IMR-90 (cell line): Measurements from ENCODE around the gene NAGLU. TPM values are rescaled to one million over a fixed set of nuclear protein-coding genes. Genes with fewer than 3 reads are reported as not detected.
A peak's percentile ranks its signal among the peaks of the same experiment; 100 is the strongest.

Experiments
- ATAC-seq: fragments of 200-7000 bp; cut with Tn5 transposase; 2 replicates; pipeline ENCODE4 v1.9.1; 2020; ENCODE audit warnings: low read depth, mild to moderate bottlenecking, moderate library complexity
- BruUV-seq: library from RNA; stranded (reverse); fragments of 400-500 nt; replicated peaks from 2 replicates; lab custom pipeline; 2021; lab: Mats Ljungman, UMichigan
- CTCF ChIA-PET: fragments of 300-600 bp; formaldehyde crosslinking; extraction: SDS; loops from one replicate; lab custom pipeline; 2021; ENCODE audit warnings: antibody characterized with exemption; lab: Yijun Ruan, JAX
- POLR2A ChIA-PET: fragments of 300-600 bp; sonication (Branson Sonifier 250); formaldehyde crosslinking; loops from one replicate; lab custom pipeline; 2022; ENCODE audit warnings: antibody characterized with exemption; ENCODE audit not compliant: unreplicated experiment; lab: Charles Lee
- DNase-seq: peaks from one replicate; pipeline ENCODE4 v3.0.0; 2013
- H2AFZ ChIP-seq: replicated peaks from 2 replicates; pipeline ENCODE3; 2013; ENCODE audit warnings: low read length, mild to moderate bottlenecking; ENCODE audit not compliant: poor library complexity
- H2AK5ac ChIP-seq: 2 replicates; pipeline ENCODE4 v1.6.1; 2013; ENCODE audit warnings: low read depth, low read length, inconsistent platforms
- H2AK9ac ChIP-seq: replicated peaks from 2 replicates; pipeline ENCODE3; 2013; ENCODE audit warnings: mild to moderate bottlenecking, low read depth, low read length, moderate library complexity; ENCODE audit not compliant: poor library complexity
- H2BK120ac ChIP-seq: 2 replicates; pipeline ENCODE4 v1.6.1; 2013; ENCODE audit warnings: low read depth, low read length, inconsistent platforms
- H2BK15ac ChIP-seq: 3 replicates; pipeline ENCODE4 v1.6.1; 2013; ENCODE audit warnings: low read depth, low read length, inconsistent platforms
- H2BK20ac ChIP-seq: 2 replicates; pipeline ENCODE4 v1.6.1; 2013; ENCODE audit warnings: low read depth, mild to moderate bottlenecking, inconsistent platforms, low read length, moderate library complexity
- H2BK5ac ChIP-seq: 2 replicates; pipeline ENCODE4 v1.6.1; 2013; ENCODE audit warnings: mild to moderate bottlenecking, low read depth, low read length, inconsistent platforms; ENCODE audit not compliant: poor library complexity, severe bottlenecking
- H3K14ac ChIP-seq: replicated peaks from 2 replicates; pipeline ENCODE4 v1.6.1; 2013; ENCODE audit warnings: low read depth, low read length, inconsistent platforms
- H3K18ac ChIP-seq: 2 replicates; pipeline ENCODE4 v1.6.1; 2013; ENCODE audit warnings: low read depth, low read length, control low read depth
- H3K23ac ChIP-seq: 2 replicates; pipeline ENCODE4 v1.6.1; 2013; ENCODE audit warnings: low read depth, low read length, inconsistent platforms
- H3K27ac ChIP-seq: 2 replicates; pipeline ENCODE4 v1.5.1; 2013; ENCODE audit warnings: mild to moderate bottlenecking, control low read depth, low read length; ENCODE audit not compliant: insufficient read depth
- H3K27me3 ChIP-seq: 2 replicates; pipeline ENCODE4 v1.6.1; 2013; ENCODE audit warnings: low read length; ENCODE audit not compliant: control insufficient read depth, insufficient read depth
- H3K36me3 ChIP-seq: 2 replicates; pipeline ENCODE4 v1.6.1; 2013; ENCODE audit warnings: low read length, mixed read lengths; ENCODE audit not compliant: control insufficient read depth, insufficient read depth
- H3K4ac ChIP-seq: 2 replicates; pipeline ENCODE4 v1.6.1; 2013; ENCODE audit warnings: low read depth, low read length, inconsistent platforms
- H3K4me1 ChIP-seq: 2 replicates; pipeline ENCODE4 v1.6.1; 2013; ENCODE audit warnings: low read length, mixed read lengths; ENCODE audit not compliant: control insufficient read depth, insufficient read depth
- H3K4me2 ChIP-seq: 2 replicates; pipeline ENCODE4 v1.6.1; 2013; ENCODE audit warnings: low read depth, mild to moderate bottlenecking, control low read depth, low read length, moderate library complexity
- H3K4me3 ChIP-seq: 2 replicates; pipeline ENCODE4 v1.5.1; 2013; ENCODE audit warnings: low read depth, mild to moderate bottlenecking, control low read depth, low read length, moderate library complexity; ENCODE audit not compliant: insufficient read depth
- H3K56ac ChIP-seq: 2 replicates; pipeline ENCODE4 v1.6.1; 2013; ENCODE audit warnings: low read length, inconsistent platforms; ENCODE audit not compliant: insufficient read depth; ENCODE audit errors: extremely low read depth
- H3K79me1 ChIP-seq, 2 experiments: 2 replicates each; pipeline ENCODE4 v1.6.1; 2013; ENCODE audit warnings: low read length in 2 of 2, inconsistent platforms in 1 of 2, low read depth in 1 of 2
- H3K9ac ChIP-seq: 2 replicates; pipeline ENCODE4 v1.6.1; 2013; ENCODE audit warnings: low read depth, low read length, control low read depth
- H3K9me1 ChIP-seq: 2 replicates; pipeline ENCODE4 v1.6.1; 2013; ENCODE audit warnings: low read length, inconsistent platforms; ENCODE audit not compliant: insufficient read depth
- H3K9me3 ChIP-seq: 2 replicates; pipeline ENCODE4 v1.6.1; 2013; ENCODE audit warnings: low read length; ENCODE audit not compliant: control insufficient read depth, insufficient read depth
- H4K20me1 ChIP-seq: 2 replicates; pipeline ENCODE4 v1.6.1; 2013; ENCODE audit warnings: low read length, inconsistent platforms; ENCODE audit not compliant: insufficient read depth
- H4K5ac ChIP-seq: 2 replicates; pipeline ENCODE4 v1.6.1; 2013; ENCODE audit warnings: mild to moderate bottlenecking, low read depth, low read length, control low read depth
- H4K8ac ChIP-seq, 2 experiments: 2 replicates each; pipeline ENCODE4 v1.6.1; 2013; ENCODE audit warnings: low read depth in 2 of 2, low read length in 2 of 2, control low read depth in 1 of 2, inconsistent platforms in 1 of 2
- H4K91ac ChIP-seq: 2 replicates; pipeline ENCODE4 v1.6.1; 2013; ENCODE audit warnings: low read depth, low read length, inconsistent platforms; ENCODE audit not compliant: insufficient read depth
- BHLHE40 ChIP-seq: fragments of 150-350 bp; IDR thresholded peaks from 2 replicates; pipeline ENCODE4 v1.6.1; 2016; ENCODE audit warnings: mild to moderate bottlenecking, low read depth, low read length
- CEBPB ChIP-seq: IDR thresholded peaks from 2 replicates; pipeline ENCODE4 v1.6.1; 2012; ENCODE audit warnings: low read depth, low read length, improper control_type of control experiment
- CHD1 ChIP-seq: IDR thresholded peaks from 2 replicates; pipeline ENCODE4 v1.6.1; 2012; ENCODE audit warnings: low read depth, low read length, improper control_type of control experiment
- FOS ChIP-seq: fragments of 150-350 bp; IDR thresholded peaks from 2 replicates; pipeline ENCODE4 v1.6.1; 2016; ENCODE audit warnings: low read depth, low read length
- MAFK ChIP-seq: IDR thresholded peaks from 2 replicates; pipeline ENCODE4 v1.6.1; 2012; ENCODE audit warnings: low read depth, low read length, improper control_type of control experiment
- MAZ ChIP-seq: IDR thresholded peaks from 2 replicates; pipeline ENCODE4 v1.6.1; 2012; ENCODE audit warnings: low read depth, mild to moderate bottlenecking, low read length, improper control_type of control experiment, moderate library complexity, borderline replicate concordance
- NFE2L2 ChIP-seq: fragments of 150-350 bp; IDR thresholded peaks from 2 replicates; pipeline ENCODE4 v1.6.1; 2016; ENCODE audit warnings: low read depth, mild to moderate bottlenecking, low read length
- POLR2A ChIP-seq: IDR thresholded peaks from 2 replicates; pipeline ENCODE4 v1.6.1; 2012; ENCODE audit warnings: mild to moderate bottlenecking, low read depth, low read length
- RAD21 ChIP-seq: IDR thresholded peaks from 2 replicates; pipeline ENCODE4 v1.6.1; 2012; ENCODE audit warnings: low read length, improper control_type of control experiment
- RCOR1 ChIP-seq: IDR thresholded peaks from 2 replicates; pipeline ENCODE4 v1.6.1; 2012; ENCODE audit warnings: mild to moderate bottlenecking, low read length, improper control_type of control experiment; ENCODE audit not compliant: insufficient replicate concordance
- SMC3 ChIP-seq: fragments of 150-350 bp; IDR thresholded peaks from 2 replicates; pipeline ENCODE4 v1.6.1; 2016; ENCODE audit warnings: low read depth, mild to moderate bottlenecking, antibody characterized with exemption, low read length, moderate library complexity
- WGBS, 2 experiments: methylation state at CpG; one replicate each; pipeline versions ENCODE4 v1.1.5 to v1.1.7; 2013; ENCODE audit warnings: missing lambda C conversion rate in 2 of 2; ENCODE audit not compliant: insufficient read length in 1 of 2; ENCODE audit errors: extremely low coverage in 2 of 2; 5-methylcytosine and 5-hydroxymethylcytosine counted together
- dilution Hi-C: fragments of 300-500 bp; cut with HindIII; formaldehyde crosslinking; loops from one replicate; pipeline ENCODE4 v1.14.3; 2018; ENCODE audit warnings: low sequenced_read_pairs; ENCODE audit not compliant: unreplicated experiment
- in situ Hi-C: fragments of 300-500 bp; cut with MboI; formaldehyde crosslinking; loops from 3 replicates; pipeline ENCODE4 v1.14.3; 2019; ENCODE audit warnings: low sequenced_read_pairs, inconsistent platforms, mixed read lengths
- intact Hi-C: fragments of 100-400 bp; cut with micrococcal nuclease; formaldehyde crosslinking; loops from 2 replicates; pipeline ENCODE4 v1.10.0; 2022
- polyA plus RNA-seq, 3 experiments: library from polyadenylated mRNA; depleted of rRNA; stranded (reverse); fragments of >200 nt; gene quantifications; 2 replicates each; pipeline ENCODE4 v1.2.3, GENCODE V29; 2012; ENCODE audit warnings: low replicate concordance in 1 of 3
- total RNA-seq: library from RNA; depleted of rRNA; stranded (reverse); fragments of >200 nt; gene quantifications from 2 replicates; pipeline ENCODE4 v1.2.3, GENCODE V29; 2012
- TF ChIP-seq, protein P1 (sequence below): conservative IDR thresholded peaks from 2 replicates; pipeline ENCODE4 v1.5.1; 2012; ENCODE audit warnings: mild to moderate bottlenecking, low read depth, low read length, improper control_type of control experiment
- TF ChIP-seq, protein P2 (sequence below): fragments of 150-350 bp; IDR thresholded peaks from 2 replicates; pipeline ENCODE4 v1.6.1; 2017; ENCODE audit warnings: mild to moderate bottlenecking, antibody characterized with exemption, low read length, low read depth
- TF ChIP-seq, protein P3 (sequence below): fragments of 150-350 bp; IDR thresholded peaks from 2 replicates; pipeline ENCODE4 v1.6.1; 2016; ENCODE audit warnings: low read depth, mild to moderate bottlenecking, low read length, moderate library complexity, borderline replicate concordance

Gene NAGLU
- total and polyA plus RNA-seq, 2 of the 4 experiments (the other 2 are of a cell fraction): 6.5 to 29.2 TPM

- POLR2A ChIA-PET: no interaction called here
- Histone ChIP-seq H2AK9ac (peak overlapping the region; percentile 89), H2BK15ac (peak overlapping the region; percentile 42; the same call in 2 of the 3 replicates), H3K9me3 (no peaks in the 10 kb centered on the region), H3K79me1 (peaks cover 9 to 35% of the 10 kb centered on the region in 2 experiments; a peak in 3 of 4 replicates), H3K18ac (peak overlapping the region; percentile 39), H3K27me3 (no peaks in the 10 kb centered on the region), H2BK120ac (peak overlapping the region; percentile 90), H3K4me3 (no peak overlapping the region), H3K14ac (peak overlapping the region; percentile 68), H3K9ac (no peak overlapping the region), H3K27ac (peak overlapping the region; percentile 65), H3K56ac (peak overlapping the region; percentile 17; the same call in 1 of the 2 replicates), H4K8ac (peak overlapping the region; percentile 35 to 47), H4K20me1 (no peaks in the 10 kb centered on the region), H2AFZ (peak overlapping the region; percentile 80), H3K4me2 (no peak overlapping the region), H2AK5ac (peak overlapping the region; percentile 91), H3K4me1 (peaks cover 36% of the 10 kb centered on the region), H3K4ac (peak overlapping the region; percentile 92), H2BK5ac (peak overlapping the region; percentile 84), H4K91ac (peak overlapping the region; percentile 87), H4K5ac (peak overlapping the region; percentile 75), H3K36me3 (peaks cover 2% of the 10 kb centered on the region; the same call in 1 of the 2 replicates), H3K23ac (peak overlapping the region; percentile 77; the same call in 1 of the 2 replicates), H2BK20ac (peak overlapping the region; percentile 90), H3K9me1 (peaks cover 30% of the 10 kb centered on the region)
- TF ChIP-seq FOS (no peak), CHD1 (no peak), SMC3 (no peak), MAFK (no peak), MAZ (no peak), BHLHE40 (no peak), RCOR1 (no peak), NFE2L2 (no peak), CEBPB (no peak), POLR2A (no peak), RAD21 (no peak)
- TF ChIP-seq, protein P1, sequence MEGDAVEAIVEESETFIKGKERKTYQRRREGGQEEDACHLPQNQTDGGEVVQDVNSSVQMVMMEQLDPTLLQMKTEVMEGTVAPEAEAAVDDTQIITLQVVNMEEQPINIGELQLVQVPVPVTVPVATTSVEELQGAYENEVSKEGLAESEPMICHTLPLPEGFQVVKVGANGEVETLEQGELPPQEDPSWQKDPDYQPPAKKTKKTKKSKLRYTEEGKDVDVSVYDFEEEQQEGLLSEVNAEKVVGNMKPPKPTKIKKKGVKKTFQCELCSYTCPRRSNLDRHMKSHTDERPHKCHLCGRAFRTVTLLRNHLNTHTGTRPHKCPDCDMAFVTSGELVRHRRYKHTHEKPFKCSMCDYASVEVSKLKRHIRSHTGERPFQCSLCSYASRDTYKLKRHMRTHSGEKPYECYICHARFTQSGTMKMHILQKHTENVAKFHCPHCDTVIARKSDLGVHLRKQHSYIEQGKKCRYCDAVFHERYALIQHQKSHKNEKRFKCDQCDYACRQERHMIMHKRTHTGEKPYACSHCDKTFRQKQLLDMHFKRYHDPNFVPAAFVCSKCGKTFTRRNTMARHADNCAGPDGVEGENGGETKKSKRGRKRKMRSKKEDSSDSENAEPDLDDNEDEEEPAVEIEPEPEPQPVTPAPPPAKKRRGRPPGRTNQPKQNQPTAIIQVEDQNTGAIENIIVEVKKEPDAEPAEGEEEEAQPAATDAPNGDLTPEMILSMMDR: no peak
- TF ChIP-seq, protein P2, sequence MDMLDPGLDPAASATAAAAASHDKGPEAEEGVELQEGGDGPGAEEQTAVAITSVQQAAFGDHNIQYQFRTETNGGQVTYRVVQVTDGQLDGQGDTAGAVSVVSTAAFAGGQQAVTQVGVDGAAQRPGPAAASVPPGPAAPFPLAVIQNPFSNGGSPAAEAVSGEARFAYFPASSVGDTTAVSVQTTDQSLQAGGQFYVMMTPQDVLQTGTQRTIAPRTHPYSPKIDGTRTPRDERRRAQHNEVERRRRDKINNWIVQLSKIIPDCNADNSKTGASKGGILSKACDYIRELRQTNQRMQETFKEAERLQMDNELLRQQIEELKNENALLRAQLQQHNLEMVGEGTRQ: no peak
- TF ChIP-seq, protein P3, sequence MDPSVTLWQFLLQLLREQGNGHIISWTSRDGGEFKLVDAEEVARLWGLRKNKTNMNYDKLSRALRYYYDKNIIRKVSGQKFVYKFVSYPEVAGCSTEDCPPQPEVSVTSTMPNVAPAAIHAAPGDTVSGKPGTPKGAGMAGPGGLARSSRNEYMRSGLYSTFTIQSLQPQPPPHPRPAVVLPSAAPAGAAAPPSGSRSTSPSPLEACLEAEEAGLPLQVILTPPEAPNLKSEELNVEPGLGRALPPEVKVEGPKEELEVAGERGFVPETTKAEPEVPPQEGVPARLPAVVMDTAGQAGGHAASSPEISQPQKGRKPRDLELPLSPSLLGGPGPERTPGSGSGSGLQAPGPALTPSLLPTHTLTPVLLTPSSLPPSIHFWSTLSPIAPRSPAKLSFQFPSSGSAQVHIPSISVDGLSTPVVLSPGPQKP: no peak
- CTCF ChIA-PET: no interaction called here
- 100% methylated on average over 1 of the region's 6 CpGs; no CpG with 5 or more reads in 1 of the 2 experiments for WGBS, 2 experiments
- in situ Hi-C loops (loop anchor here (5.0 to 10.0 kb wide), 2 partner anchors 99 to 301 kb away; no protein-coding TSS in a partner anchor), dilution Hi-C loops (no loop called here), intact Hi-C loops (loop anchor here (5.0 to 10.0 kb wide), 3 partner anchors 304 to 564 kb away; no protein-coding TSS in a partner anchor)
- DNase-seq: peak; percentile 66
- BruUV-seq: no TSS peak
- peak; percentile 4; the same call in 1 of the 2 replicates for ATAC-seq
Measured at GRCh38 chr17:42526031-42526444, 10.0 kb upstream of the NAGLU start.
